ENCODE data around the gene SNAPC4.

SNAPC4 gene, protein sequence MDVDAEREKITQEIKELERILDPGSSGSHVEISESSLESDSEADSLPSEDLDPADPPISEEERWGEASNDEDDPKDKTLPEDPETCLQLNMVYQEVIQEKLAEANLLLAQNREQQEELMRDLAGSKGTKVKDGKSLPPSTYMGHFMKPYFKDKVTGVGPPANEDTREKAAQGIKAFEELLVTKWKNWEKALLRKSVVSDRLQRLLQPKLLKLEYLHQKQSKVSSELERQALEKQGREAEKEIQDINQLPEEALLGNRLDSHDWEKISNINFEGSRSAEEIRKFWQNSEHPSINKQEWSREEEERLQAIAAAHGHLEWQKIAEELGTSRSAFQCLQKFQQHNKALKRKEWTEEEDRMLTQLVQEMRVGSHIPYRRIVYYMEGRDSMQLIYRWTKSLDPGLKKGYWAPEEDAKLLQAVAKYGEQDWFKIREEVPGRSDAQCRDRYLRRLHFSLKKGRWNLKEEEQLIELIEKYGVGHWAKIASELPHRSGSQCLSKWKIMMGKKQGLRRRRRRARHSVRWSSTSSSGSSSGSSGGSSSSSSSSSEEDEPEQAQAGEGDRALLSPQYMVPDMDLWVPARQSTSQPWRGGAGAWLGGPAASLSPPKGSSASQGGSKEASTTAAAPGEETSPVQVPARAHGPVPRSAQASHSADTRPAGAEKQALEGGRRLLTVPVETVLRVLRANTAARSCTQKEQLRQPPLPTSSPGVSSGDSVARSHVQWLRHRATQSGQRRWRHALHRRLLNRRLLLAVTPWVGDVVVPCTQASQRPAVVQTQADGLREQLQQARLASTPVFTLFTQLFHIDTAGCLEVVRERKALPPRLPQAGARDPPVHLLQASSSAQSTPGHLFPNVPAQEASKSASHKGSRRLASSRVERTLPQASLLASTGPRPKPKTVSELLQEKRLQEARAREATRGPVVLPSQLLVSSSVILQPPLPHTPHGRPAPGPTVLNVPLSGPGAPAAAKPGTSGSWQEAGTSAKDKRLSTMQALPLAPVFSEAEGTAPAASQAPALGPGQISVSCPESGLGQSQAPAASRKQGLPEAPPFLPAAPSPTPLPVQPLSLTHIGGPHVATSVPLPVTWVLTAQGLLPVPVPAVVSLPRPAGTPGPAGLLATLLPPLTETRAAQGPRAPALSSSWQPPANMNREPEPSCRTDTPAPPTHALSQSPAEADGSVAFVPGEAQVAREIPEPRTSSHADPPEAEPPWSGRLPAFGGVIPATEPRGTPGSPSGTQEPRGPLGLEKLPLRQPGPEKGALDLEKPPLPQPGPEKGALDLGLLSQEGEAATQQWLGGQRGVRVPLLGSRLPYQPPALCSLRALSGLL (N-terminal part only)

DNA sequence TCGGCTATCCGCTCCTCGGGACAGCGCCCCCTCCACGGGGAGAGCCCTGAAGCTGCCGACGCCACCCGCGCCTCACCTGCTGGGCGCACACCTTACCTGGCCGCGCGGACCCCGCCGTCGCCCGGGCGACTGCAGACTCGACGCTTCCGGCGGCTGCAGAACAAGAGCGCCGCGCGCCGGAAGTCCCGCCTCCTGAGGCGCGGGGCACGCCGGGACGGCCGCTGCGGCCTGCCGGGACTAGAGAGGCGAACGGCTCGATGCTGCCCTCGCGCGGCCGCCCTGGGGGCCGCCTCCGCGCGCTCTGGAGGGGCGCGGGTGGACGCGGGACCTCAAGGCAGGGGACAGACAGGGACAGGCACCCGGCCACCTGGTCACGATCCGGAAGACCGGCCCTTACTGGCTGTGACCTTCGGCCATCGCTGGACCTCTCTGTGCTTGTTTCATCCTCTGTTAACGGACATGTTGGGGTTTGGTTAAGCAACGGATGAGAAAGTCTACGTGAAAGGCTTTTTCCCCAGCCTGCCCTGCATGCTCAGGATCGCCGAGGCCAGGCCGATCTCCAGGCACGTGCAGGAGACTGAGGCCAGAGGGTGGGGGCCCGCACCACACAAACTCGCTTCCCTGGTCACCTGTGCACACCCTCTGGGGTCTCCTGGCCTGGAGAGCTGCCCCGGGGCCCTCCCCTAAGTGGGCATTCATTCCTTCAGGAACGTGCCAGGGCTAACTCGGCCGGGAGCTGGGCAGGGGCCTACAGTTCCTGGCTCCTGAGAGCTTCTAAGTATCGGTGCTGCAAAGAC is at the start of gene SNAPC4:
TSS of gene SNAPC4 (minus strand) at position 133 of the 797 bp plus-strand sequence. CDS start 1,742 bp downstream, outside the sequence.
- DNase-seq (ENCODE audit: low read depth, low spot score), result peak; percentile 36
- peak within 1 kb of the TSS; percentile 26 for H3K27ac ChIP-seq

DNA sequence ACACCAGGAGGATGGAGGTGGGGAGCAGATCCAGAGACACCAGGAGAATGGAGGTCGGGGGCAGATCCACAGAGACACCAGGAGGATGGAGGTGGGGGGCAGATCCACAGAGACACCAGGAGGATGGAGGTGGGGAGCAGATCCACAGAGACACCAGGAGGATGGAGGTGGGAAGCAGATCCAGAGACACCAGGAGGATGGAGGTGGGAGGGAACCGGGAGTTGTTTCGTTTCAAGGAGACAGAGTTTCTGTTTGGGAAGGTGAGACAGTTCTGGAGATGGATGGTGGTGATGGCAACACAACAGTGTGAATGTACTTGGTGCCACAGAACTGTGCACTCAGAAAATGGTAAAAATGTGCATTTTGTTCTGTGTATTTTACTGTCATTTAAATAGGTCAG is 48.7 kb upstream of the SNAPC4 start:
- no peak for DNase-seq (ENCODE audit: low read depth, low spot score)
- H3K27ac ChIP-seq, result no peak overlapping the region

DNA sequence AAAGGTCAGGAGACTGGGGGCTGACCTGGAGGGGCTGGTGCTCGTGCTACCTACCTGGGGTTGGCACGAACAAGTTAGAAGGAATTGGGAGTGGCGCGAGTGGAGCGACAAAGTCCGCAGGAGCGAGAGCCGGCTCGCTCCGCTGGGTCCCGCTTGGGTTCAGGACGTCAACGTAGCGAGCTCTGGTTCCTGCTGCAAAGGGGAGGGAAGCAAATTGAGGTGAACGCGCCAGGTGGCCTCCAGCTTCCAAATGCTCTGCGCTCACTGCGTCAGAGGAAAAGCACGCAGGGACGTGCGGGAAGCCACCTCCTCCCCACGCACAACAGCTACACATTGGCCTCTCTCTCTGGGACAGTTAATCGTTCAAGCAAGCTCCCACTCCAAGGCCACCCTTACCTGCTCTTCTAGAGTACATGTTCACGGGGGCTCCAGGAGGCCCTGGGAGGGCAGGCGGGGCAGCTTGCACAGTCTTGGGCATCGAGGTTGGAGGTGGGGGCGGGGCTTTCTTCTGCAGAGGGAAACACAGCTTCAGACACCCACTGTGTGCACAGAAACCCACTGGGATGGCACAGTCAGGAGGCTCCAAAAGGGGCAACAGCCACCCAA is 47.3 kb upstream of the SNAPC4 start:
- no peak overlapping the region for H3K27ac ChIP-seq
- DNase-seq (ENCODE audit: low read depth, low spot score), result no peak

DNA sequence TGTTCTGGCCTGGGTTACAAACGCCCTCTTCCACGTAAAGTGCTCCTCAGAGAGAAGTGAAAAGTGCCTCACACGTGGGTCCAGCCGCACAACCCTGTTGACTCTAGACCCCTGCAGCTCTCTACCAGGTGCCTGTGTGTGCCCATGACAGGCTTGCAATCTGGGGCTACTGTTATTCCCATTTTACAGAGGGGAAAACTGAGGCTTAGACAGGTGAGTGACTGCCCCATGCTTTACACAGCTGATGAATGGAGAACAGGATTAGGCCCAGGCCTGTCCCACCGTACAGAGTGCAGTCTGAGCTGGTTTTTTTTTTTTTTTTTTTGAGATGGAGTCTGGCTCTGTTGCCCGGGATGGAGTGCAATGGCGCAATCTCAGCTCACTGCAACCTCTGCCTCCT is 45.8 kb upstream of the SNAPC4 start:
- no peak for DNase-seq (ENCODE audit: low read depth, low spot score)
- no peak overlapping the region for H3K27ac ChIP-seq

DNA sequence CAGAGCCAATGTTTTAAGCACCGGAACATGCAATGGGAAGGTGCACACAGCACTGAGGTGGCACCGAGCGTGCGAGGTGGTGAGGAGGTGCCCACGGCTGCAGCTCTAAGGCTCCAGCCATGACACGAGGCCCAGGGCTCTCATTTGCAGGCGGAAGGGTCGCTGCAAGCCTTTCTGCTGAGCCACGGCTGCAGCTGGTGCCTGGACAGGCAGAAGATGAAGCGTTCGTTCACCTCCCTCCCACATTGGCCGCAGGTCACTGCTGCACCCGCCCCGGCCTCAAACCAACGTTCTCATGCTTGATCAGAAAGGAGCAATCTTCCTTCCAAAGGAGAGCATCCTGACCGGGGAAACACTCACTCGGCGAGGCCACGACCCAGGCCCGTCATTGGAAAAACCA is 44.1 kb upstream of the SNAPC4 start:
- no peak for DNase-seq (ENCODE audit: low read depth, low spot score)
- H3K27ac ChIP-seq, result no peak overlapping the region

DNA sequence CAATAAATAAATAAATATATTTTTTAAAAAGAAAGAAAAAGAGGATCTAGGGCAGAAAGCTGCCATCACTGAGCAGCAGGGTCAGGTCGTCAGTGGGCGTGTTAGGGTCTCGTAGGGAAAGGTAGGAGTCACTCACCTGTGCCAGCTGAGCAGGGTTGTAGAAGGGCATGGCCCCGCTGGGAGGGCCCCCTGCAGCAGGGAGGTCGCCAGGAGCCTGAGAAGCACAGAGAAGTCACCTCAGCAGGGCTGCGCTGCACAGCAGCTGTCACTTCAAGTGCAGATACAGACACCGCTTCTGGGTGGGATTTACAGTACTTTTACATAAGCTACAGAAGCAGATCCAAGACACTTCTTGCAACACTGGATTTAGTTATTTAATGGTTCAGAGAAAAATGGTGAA is 43.7 kb upstream of the SNAPC4 start:
- no peak for DNase-seq (ENCODE audit: low read depth, low spot score)
- H3K27ac ChIP-seq, result no peak overlapping the region

DNA sequence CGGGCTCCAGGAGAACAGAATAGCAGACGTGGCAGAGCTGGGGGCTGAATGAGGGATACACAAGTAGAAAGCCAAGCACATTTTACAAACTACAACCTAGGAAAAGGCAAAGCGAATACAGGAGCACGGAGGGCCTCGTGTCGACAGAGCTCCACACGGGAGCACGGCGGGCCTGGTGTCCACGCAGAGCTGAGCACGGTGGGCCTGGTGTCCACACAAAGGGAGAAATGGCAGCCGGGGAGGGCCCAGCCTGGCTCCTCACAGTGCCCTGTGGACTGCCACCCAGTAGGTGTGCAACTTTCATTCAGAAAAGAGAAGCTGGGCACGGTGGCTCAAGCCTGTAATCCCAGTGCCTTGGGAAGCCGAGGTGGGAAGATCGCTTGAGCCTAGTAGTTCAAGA is 43.1 kb upstream of the SNAPC4 start:
- no peak for DNase-seq (ENCODE audit: low read depth, low spot score)
- H3K27ac ChIP-seq, result no peak overlapping the region

DNA sequence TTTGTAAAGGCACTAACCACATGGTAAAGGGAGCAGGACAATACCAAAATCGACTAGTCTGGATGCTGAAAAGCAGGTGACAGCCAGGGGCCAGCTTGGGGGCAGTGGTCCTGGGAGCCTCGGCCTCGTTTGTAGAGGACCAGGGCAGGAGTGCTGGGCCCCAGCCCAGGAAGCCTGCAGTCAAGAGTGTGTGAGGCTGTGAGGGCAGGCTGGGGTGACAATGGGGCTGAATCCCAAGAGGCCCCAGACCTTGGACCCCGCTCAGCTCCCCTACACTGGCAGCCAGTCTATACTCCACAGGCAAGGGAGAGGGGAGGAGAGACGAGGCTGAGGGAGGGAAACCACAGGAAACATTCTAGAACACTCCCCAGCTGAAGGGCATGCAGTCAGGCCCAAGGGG is 42.3 kb upstream of the SNAPC4 start:
- no peak for DNase-seq (ENCODE audit: low read depth, low spot score)
- no peak overlapping the region for H3K27ac ChIP-seq

DNA sequence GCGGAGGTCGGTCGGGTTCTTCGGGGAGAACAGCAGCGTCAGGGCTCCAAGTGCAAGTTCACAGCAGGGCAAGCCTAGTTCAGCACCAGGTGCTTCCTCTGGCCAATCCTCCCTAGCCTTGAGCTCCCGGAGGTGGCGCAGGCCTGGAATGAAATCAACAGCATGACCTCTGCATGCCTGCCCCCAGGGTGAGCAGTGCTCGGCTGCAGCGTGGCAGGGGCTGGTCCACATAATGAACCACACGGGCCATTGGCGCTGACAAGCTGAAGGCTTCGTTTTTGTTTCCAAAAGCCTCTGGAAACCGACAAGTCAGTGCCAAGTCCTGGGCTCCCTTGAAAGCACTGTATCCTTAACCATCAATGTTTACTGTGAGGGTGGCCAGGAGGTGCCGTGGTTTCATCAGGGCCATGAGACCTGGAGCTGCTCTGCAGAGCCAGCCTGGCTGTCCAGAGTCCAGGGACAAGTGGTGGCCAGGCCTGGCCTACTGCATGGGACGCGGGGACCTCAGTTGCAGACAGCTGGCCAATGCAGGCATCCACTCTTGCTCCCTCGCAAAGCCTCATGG is 41.8 kb upstream of the SNAPC4 start:
- no peak for DNase-seq (ENCODE audit: low read depth, low spot score)
- no peak overlapping the region for H3K27ac ChIP-seq

DNA sequence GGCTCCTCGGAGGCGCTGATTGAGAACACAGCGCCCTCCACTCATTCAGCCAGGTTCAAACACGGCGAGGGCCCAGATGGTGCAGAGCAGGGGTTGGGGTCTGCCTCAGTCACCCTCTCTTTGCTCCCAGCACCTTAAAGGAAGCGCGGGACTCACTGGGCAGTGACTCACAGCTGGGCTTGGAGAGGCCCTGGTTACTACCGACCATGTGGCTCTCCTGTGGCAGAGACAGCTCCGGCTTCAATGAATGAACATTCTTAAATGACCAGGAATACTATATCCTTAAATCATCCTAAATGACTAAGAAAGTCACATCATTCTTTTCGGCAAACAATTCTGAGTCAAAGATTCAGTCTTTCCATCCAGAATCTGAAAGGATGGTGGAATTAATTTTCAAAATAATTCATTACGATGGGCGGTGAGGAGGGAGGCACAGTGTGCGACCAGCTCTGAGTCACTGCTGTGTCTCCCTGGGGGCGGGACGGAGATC is 41.3 kb upstream of the SNAPC4 start:
- H3K27ac ChIP-seq, result no peak overlapping the region
- no peak for DNase-seq (ENCODE audit: low read depth, low spot score)

DNA sequence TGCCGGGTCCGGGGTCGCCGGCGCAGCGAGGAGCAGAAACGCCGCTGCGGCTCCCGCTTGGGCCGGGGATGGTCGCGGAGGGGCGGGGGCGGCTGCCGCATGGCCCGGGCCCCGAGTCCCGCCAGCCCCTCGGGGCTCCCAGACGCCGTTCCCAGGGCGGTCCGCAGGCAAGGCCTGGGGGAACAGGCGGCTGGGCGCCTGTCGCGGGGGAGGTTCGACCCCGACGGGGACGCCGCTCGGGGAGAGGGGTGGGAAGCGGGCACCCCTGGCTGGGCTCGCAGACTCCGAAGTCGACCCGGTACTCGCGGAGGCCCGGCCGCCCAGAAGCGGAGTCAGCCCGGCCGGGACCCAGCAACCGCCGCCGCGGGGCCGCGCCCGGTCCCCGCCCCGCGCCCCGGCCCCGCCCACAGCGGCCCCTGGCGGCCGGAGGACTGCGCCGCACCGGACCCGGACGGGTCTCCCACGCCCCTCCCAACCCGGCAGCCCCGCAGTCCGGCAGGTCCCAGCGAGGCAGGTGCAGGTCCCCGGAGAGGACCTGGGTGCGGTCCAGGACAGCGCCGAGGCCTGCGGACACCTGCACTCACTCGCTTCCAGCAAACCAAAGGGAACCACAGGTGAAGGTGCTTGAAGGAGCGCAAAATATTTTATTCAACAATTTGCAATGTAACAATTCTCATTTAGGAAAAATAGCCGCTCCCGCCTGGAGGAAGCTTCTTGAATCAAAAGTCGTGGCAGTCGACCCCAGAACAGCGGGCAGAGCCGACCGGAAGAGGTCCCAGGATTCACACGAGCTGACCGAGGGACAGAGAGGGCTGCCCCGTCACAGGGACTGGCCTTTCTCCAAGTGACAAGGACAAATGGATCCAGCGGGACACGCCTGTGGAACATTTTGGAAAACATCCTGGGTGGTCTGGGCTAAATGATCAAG is 39.8 kb upstream of the SNAPC4 start, which contains the start of gene INPP5E:
TSS of gene INPP5E (minus strand) at position 365 of the 928 bp plus-strand sequence. CDS start 426 bp downstream, outside the sequence.
- peak within 1 kb of the TSS; percentile 42 for H3K27ac ChIP-seq
- DNase-seq (ENCODE audit: low read depth, low spot score), result no peak

DNA sequence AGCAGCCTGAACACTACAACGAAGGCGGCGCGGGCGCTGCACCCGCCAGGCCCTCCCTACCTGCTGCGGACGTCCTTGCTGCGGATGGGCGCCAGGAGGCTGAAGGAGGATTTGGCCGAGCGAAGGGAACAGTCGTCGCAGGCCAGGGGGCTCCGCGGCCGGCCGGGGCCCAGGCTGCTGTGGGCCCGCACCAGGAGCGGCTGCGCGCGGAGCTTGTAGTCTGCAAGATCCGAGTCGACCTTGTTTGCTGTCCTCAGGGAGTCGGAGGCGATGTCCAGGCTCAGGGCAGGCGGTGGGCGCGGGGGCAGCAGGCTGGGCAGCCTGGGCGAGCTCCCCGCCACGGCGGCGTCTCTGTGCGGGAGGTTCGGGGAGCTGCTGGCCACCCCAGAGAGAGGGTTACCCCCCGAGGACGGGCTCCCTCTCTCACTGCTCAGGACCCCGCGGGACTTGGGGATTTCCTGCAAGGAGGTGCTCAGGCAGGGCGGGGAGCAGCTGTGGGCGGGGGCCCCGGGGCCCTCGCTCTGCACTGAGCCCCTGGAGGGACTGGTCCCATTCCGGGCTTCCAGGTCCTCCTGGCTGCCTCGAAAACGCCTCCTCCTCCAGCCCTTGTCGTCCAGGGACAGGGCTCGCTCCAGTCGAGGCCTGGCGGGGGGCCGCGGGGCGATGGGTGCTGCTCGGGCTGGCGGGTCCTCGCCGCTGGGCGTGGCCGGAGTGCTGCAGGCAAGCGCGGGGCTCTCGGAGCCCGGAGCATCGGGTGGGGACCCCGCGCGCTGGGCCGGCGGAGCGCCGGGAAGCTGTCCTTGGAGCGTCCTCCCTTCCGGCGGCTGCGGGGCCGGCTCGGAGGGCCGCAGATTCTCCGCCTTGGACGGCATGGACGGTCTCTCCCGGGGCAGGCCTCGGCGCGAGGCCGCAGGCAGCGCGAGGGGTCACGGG is 38.8 kb upstream of the SNAPC4 start:
- DNase-seq (ENCODE audit: low read depth, low spot score), result no peak

DNA sequence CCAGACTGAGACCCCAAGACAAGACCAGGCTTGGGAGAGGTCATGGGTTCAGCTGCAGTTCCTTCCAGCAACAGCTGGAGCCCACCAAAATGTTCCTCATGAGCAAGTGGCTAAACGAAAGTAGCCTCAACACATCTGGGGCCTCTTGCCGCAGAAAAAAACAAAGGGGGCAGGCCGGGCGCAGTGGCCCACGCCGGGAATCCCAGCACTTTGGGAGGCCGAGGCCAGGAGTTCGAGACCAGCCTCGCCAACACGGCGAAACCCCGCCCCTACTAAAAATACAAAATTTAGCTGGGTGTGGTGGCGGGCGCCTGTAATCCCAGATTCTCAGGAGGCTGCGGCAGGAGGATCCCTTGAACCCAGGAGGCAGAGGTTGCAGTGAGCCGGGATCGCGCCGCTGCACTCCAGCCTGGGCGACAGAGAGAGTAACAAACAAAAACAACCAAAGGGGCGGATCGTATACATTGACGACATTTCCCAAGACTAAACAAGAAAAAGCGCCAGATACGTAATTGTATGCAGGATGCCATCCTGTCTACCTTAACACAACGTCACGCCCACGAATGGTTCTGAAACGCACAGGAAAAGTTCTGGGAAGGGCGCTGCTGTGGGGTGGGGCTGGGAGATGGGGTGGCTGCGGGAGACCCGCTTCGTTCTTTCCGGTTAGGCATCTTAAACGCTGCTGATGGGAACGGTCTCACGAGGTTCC is 38.0 kb upstream of the SNAPC4 start:
- no peak for DNase-seq (ENCODE audit: low read depth, low spot score)
- H3K27ac ChIP-seq, result no peak overlapping the region

More for the DNA sequence above, 38.8 kb upstream of the SNAPC4 start:
- peak overlapping the region; percentile 42 for H3K27ac ChIP-seq

DNA sequence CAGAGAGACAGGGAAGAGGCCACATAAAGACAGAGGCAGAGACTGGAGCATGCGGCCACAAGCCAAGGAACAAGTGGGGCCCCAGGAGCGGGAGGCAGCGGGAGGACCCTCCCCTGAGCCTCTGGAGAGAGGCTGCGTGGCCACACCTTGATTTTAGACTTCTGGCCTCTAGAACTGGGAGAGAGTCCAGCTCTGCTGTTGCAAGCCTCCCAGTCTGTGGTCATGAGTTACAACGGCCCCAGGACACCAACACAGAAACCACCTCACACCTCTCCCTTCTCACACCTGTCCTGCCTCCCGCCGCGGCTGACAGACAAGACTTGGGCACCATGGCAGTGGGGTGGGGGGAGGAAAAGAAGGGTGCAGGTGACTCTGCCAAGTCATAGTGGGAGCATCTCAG is 37.5 kb upstream of the SNAPC4 start:
- no peak overlapping the region for H3K27ac ChIP-seq
- no peak for DNase-seq (ENCODE audit: low read depth, low spot score)

DNA sequence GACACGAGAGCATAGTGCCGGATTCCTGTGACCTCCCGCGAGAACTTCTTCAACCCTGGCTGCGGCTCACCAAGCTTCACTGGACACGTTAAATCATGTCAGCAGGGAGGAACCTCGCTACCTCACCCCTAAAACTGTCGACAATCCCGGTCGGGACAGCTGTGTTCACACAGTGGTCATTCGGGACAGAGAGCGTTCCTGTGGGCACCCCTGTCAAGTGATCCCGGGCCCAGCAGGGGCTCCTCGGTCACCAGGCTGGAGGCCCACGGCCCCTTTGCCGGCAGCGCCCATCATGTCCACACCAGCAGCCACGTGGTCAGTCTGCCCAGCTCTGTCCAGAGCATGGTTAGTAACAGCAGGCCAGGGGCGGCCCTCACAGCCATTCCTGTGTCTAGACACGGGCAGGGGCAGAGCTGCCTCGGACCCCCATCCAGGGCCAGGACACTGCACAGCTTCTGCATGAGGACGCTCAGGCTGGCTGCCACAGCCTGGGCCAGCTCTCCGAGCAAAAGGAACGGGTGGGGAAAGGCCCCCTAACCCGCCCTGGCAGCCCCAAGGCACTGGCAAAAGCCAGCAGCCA is 36.2 kb upstream of the SNAPC4 start:
- no peak overlapping the region for H3K27ac ChIP-seq
- no peak for DNase-seq (ENCODE audit: low read depth, low spot score)

All from epithelial cell of prostate (primary cell).